ENCODE measurements around the gene NTNG2.
"Not testable (repeated sequence)": the region's sequence is repeated elsewhere in the genome, so short reads cannot be mapped to it uniquely, and the experiment has no call there.

Gene NTNG2

GRCh38 chr9:132268725-132269352, 107.0 kb downstream of the NTNG2 start:
- TF ChIP-seq CTCF (IDR thresholded peaks at IDR 0.05): peak; percentile 61
- Histone ChIP-seq H3K9me3 (peaks cover 4% of the 10 kb centered on the region), H3K4me3 (ENCODE audit: low read depth in 1 of 2, low read length in 1 of 2) (no peak overlapping the region), H3K36me3 (peaks cover 99% of the 10 kb centered on the region), H3K4me1 (ENCODE audit: control insufficient read depth in 1 of 2, insufficient read depth in 1 of 2, low read depth in 1 of 2, low read length in 1 of 2) (no peaks in the 10 kb centered on the region), H3K27me3 (no peaks in the 10 kb centered on the region), H3K27ac (no peak overlapping the region)

DNA sequence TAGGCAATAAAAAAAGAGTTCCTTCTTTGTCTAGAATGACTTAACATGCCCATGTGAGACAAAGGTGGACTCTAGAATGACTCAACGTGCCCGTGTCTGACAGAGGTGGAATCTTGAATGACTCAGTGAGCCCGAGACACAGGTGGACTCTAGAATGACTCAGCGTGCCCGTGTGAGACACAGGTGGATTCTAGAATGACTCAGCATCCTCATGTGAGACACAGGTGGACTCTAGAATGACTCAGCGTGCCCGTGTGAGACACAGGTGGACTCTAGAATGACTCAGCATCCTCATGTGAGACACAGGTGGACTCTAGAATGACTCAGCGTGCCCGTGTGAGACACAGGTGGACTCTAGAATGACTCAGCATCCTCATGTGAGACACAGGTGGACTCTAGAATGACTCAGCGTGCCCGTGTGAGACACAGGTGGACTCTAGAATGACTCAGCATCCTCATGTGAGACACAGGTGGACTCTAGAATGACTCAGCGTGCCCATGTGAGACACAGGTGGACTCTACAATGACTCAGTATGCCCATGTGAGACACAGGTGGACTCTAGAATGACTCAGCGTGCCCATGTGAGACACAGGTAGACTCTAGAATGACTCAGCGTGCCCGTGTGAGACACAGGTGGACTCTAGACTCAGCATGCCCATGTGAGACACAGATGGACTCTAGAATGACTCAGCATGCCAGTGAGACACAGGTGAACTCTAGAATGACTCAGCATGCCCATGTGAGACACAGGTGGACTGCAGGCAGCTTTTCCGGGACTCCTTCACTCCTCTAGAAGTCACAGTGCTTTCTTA, 108.1 kb downstream of the NTNG2 start:
- H3K27me3 ChIP-seq; H3K4me1 ChIP-seq (ENCODE audit: control insufficient read depth in 1 of 2, insufficient read depth in 1 of 2, low read depth in 1 of 2, low read length in 1 of 2); H3K27ac ChIP-seq; H3K9me3 ChIP-seq; H3K4me3 ChIP-seq (ENCODE audit: low read depth in 1 of 2, low read length in 1 of 2): not testable (repeated sequence)
- peaks cover 99% of the 10 kb centered on the region for H3K36me3 ChIP-seq

DNA sequence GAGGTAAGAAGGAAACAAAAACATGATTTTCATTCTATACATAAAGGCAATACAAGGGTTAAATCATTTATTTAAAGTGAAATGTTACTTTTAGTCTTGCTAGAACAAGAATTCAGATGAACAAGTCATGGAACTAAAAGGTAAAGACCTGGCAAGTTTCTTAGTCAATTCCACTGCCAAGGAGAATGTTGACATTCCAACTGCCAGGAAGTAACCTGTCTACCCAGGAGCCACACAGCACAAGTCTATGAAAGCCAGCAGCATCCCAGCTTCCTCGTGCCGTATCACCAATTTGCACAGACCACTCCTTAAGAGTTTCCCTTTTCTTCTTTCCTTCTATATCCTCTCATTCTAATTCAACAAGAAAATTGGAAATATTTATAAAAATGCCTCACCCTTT, 113.0 kb downstream of the NTNG2 start:
- H3K27me3 ChIP-seq: no peaks in the 10 kb centered on the region
- no peak overlapping the region for H3K27ac ChIP-seq
- no peaks in the 10 kb centered on the region for H3K4me1 ChIP-seq (ENCODE audit: control insufficient read depth in 1 of 2, insufficient read depth in 1 of 2, low read depth in 1 of 2, low read length in 1 of 2)
- no peaks in the 10 kb centered on the region for H3K9me3 ChIP-seq
- peaks cover 100% of the 10 kb centered on the region for H3K36me3 ChIP-seq
- TF ChIP-seq CTCF (IDR thresholded peaks at IDR 0.05): no peak
- H3K4me3 ChIP-seq (ENCODE audit: low read depth in 1 of 2, low read length in 1 of 2): no peak overlapping the region

- peaks cover 100% of the 10 kb centered on the region for H3K36me3 ChIP-seq
- H3K27ac ChIP-seq: no peak overlapping the region
- no peak overlapping the region for H3K4me3 ChIP-seq (ENCODE audit: low read depth in 1 of 2, low read length in 1 of 2)
- H3K27me3 ChIP-seq: no peaks in the 10 kb centered on the region
- TF ChIP-seq CTCF (IDR thresholded peaks at IDR 0.05): no peak
- H3K4me1 ChIP-seq (ENCODE audit: control insufficient read depth in 1 of 2, insufficient read depth in 1 of 2, low read depth in 1 of 2, low read length in 1 of 2): no peaks in the 10 kb centered on the region
- no peaks in the 10 kb centered on the region for H3K9me3 ChIP-seq
Measured at GRCh38 chr9:132283165-132283564, 121.3 kb downstream of the NTNG2 start.

DNA sequence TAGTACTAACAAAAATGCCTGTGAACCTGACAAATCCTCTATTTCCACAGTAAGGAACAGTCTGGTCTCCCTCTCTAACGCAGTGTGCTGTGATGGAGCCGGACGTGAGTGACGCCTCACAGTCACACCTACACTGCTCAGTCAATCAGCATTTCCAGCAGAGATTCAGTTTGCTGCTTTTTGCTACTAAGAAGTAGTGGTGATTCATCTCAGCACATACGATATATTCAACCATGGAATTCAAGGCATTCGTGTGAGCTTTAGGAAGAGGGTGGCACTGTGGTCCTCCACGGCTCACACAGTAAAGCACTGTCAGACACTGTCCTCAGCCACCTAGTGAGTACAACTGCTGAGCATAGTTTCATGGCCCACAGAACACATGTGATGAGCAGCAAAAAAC, 122.0 kb downstream of the NTNG2 start:
- H3K27me3 ChIP-seq: no peaks in the 10 kb centered on the region
- peaks cover 100% of the 10 kb centered on the region for H3K36me3 ChIP-seq
- H3K4me3 ChIP-seq (ENCODE audit: low read depth in 1 of 2, low read length in 1 of 2): no peak overlapping the region
- H3K9me3 ChIP-seq: no peaks in the 10 kb centered on the region
- TF ChIP-seq CTCF (IDR thresholded peaks at IDR 0.05): no peak
- H3K4me1 ChIP-seq (ENCODE audit: control insufficient read depth in 1 of 2, insufficient read depth in 1 of 2, low read depth in 1 of 2, low read length in 1 of 2): no peaks in the 10 kb centered on the region
- no peak overlapping the region for H3K27ac ChIP-seq

- peaks cover 87% of the 10 kb centered on the region for H3K36me3 ChIP-seq
- no peak for TF ChIP-seq CTCF (IDR thresholded peaks at IDR 0.05)
Measured at GRCh38 chr9:132287256-132287760, 125.5 kb downstream of the NTNG2 start.

More at GRCh38 chr9:132287256-132287760, 125.5 kb downstream of the NTNG2 start:
- Histone ChIP-seq H3K27me3 (no peaks in the 10 kb centered on the region), H3K4me1 (ENCODE audit: control insufficient read depth in 1 of 2, insufficient read depth in 1 of 2, low read depth in 1 of 2, low read length in 1 of 2) (no peaks in the 10 kb centered on the region), H3K4me3 (ENCODE audit: low read depth in 1 of 2, low read length in 1 of 2) (no peak overlapping the region), H3K27ac (no peak overlapping the region), H3K9me3 (no peaks in the 10 kb centered on the region)
